ENCODE measurements around the gene LIPJ.
A peak's percentile ranks its signal among the peaks of the same experiment; 100 is the strongest.

The LIPJ gene, protein sequence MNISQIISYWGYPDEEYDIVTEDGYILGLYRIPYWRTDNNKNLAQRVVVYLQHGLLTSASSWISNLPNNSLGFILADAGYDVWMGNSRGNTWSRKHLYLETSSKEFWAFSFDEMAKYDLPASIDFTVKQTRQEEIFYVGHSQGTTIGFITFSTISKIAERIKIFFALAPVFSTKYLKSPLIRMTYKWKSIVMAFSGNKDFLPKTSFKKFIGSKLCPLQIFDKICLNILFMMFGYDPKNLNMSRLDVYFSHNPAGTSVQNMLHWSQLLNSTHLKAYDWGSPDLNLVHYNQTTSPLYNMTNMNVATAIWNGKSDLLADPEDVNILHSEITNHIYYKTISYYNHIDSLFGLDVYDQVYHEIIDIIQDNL

DNA sequence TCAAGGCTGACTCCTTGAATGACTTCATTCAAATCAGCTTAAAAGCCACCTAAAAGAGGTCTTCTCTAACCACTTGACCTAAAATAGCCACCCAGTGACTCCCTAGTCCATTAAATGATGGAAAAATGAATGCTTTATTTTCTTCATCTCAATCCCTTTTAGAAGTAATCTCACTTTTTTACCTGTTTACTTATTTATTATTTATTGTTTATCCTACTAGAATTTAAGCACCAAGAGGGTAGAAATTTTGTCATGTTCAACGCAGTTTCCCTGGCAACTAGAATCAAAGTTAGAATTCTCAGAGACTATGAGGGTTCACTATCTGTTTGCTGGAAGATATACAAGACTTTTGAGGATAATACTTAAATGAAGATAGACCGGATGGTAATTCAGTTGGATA lies at the start of gene LIPJ:
Gene LIPJ (plus strand): TSS at position 301 of the 400 bp plus-strand sequence. CDS start 3,926 bp downstream, outside the sequence.
- no peak for DNase-seq

DNA sequence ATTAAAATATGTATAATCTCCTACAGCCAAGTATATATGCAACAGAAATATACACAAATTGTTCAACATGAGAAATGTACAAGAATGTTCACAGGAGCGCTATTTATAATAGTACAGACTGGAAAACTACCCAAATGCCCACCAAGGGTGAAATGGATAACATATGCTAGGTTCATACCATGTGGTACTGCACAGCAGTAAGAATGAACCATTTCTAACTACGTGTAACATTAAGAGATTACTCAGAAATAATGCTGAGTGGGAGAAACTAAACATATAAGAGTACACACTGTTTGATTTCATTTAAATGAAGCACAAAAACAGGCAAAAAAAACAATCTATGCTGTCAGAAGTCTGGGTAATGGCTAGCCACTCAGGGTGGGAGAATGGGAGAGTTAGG lies 49.2 kb upstream of the LIPJ start:
- no peak for DNase-seq

DNA sequence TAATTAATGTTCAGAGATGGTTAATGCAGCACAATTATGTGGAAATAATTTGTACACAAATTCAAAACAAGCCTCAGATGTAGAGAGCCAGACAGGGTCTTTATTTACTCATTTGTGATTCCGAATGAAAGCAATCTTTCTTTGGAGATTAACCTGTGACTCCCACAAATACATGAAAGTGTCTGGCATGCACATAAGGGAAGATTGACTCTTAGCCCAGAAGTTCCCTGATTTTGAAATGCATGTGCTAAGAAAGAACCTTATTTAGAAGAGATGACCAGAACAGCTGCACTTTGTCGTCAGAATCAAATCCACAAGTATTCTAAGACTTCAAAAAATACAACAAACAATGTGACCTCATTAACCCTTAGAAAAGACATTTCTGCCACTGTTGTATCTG lies 48.5 kb upstream of the LIPJ start:
- peak; percentile 62 for DNase-seq

DNA sequence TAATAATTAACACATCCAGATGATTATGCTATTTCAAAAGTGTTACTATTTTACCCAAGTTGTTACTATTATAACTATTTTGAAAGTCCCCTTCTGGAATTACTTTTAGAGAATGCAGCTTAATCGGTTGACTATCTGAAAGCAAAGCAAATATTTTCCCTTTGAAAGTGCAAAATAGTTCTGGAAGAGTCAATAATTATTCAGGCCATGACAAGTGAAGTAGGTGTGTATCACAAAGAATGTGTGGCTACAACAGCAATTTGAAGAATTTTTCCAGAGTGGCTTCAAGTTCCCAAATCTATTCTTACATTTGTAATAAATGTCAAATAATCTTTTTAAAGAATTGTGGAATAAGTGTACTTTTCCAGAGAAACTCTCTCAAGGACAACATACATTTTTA lies 46.2 kb upstream of the LIPJ start:
- DNase-seq, result no peak

DNA sequence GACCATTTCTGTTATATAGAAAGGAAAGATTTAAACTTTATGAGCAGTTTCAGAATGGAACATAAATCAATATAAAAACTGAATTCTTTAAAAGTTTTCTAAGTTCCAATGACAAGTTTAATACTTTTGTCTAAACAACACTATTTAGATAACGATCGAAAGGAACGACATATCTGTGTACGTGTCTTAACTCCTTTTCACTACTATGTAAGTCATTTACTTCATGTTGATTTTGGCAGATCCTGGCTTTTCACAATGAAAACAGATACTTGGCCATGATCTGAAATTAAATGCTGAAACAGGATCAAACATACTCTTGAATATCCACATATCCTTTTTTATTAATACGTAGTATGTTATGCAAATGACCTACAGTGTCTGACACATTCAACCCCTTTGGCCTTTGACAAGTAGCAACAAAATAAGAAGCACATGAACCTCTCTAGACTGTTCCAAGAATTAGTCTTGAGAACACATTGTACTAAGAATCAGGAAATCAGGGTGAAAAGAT lies 45.4 kb upstream of the LIPJ start:
- DNase-seq, result no peak

DNA sequence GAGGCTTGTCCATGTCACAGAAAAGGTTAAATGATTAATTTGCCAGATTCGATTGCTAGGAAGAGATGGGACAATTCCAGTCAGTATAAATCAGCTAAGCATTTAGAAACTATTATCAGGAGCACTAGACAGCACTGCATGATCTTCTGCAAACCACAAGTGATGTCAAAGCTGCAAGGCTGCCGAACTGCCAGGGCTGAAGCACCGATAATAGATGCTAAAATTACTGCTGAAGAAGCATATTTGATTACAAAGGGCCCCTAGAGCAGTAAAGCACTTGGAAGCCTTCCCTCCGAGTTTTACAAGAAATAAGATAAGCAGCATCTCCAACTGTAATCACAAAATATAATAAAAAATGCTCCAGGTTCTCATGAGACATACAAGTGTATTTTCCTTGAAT lies 44.0 kb upstream of the LIPJ start:
- DNase-seq, result no peak

DNA sequence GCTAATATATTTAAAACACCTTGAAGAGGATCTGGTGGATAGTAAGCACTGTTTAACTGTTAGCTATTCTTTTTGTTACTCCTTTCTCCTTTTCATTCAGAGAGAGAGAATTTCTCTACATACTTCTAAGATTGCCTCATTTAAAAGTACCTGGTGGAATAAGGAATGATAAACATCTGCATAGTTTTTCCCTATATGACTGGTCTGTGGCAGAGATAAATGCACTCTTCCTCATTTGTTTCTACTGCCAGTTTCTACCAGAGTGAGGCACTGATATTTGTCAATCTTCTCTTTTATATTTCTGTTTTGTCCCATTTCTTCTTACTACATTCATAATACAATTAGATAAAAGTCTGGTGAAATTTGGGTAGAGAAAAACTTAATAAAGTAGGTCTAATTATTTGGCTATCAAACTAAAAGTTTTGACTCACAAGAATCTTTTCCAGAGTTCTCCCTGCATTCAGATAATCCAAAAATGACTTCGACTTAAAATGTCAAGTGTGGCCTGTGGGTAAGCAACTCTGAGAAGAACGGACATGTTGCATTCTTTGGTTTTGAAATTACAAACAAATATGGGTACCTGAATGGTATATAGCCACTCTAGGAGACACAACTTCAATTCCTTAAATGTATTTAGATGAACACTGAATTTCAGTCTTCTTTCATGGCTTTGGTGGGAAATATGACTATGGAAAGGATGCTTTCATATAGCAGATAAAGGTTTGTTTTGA lies 42.3 kb upstream of the LIPJ start:
- DNase-seq, result no peak

DNA sequence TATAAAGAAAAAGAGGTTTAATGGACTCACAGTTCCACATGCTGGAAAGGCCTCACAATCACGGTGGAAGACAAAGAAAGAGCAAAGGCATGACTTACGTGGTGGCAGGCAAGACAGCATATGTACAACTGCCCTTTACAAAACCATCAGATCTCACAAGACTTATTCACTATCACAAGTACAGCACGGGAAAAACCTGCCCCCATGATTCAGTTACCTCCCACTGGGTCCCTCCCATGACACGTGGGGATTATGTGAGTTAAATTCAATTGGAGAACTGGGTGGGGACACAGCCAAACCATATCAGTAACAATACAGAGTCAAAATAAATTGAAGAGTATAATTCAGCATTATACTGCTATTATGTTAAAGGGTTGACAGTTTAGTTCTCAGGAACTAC lies 41.2 kb upstream of the LIPJ start:
- DNase-seq, result no peak

DNA sequence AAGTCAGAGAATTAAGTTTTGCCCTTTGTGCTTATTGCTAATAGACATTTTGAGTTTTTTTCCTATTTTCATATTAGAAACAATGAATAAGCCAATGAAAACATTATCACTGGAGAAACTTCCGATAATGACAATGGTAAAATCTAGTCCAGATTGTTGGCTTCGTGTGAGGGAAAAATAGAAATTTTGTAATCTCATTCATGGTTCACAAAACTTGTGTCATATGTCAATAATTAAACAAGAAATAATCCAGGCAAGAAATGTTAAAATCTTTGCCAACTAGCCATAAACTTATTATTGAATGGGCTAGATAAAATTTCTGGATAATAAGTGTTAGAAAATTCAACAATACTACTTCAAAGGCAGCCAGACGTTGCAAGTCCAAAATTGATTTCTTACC lies 40.1 kb upstream of the LIPJ start:
- no peak for DNase-seq

DNA sequence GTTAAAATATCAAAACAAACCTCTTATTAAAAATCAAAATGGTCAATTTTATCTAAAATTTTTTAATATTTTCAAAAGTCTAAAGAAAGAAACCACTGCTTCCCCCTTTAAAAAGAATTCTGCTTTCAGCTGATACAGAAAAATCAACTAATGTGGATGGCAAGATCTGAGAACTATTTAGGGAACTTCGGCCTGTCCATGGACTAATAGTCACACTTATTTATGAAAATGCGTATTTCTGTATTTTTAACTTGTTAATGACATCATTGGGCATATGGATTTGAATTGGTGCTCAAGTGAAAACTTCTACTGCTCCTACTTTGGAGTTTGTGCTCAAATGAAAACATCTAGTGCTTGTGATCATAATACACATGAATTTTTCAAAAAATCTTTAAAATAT lies 35.3 kb upstream of the LIPJ start:
- DNase-seq, result no peak

DNA sequence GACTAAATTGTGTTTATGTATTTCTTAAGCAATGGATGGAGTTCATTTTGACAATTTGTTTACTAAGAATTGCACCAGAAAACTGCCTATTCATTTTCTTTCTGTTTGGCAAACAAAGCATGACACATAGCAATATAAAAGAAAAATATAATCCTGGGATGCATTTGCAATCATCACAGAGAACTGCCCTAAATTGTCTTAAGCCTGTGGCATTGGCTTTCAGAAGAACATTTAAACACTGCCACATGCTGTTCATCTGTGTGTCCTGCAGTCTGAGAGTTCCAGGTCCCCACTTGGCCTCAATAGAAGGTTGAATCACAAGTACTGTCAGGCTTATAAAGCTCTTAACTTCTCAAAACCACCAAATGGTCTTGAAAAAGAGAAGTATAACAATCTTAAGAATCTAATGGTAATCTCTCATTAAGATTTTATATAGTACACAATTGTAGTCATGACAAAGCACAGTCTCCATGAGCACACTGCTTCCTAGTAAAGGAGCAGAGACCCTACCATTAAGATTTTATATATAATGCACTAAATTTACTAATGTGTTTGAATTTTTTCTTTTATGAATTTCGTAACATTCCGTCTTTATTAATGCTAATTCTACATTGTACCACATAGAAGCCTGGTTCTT lies 33.3 kb upstream of the LIPJ start:
- DNase-seq, result peak; percentile 78

DNA sequence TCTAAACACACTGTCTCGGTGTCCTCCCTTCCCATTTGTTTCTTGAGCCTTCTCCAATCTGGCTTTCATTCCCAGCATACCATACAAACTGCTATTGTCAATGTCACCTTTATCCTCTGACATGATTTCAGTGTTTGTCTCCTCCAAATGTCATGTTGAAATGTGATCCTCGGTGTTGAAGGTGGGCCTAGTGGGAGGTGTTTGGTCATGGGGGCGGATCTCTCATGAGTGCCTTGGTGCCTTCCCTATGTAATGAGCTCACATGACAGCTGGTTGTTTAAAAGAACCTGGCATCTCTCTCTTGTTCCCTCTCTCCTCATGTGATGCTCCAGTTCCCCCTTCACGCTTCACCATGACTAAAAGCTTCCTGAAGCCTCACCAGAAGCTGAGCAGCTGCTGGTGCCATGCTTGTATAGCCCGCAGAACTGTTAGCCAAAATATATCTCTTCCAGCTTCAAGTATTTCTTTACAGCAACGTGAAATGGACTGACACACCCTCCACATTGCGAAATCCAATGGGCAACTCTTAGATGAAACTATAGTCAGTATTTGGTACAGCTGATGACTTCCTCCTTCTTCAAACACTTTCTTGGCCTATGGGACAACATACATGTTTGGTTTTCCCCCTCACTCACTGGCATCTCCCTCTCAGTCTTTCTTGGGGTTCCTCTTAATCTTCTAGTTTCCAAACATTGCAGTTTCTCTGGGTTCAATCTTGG lies 31.2 kb upstream of the LIPJ start:
- DNase-seq, result no peak

DNA sequence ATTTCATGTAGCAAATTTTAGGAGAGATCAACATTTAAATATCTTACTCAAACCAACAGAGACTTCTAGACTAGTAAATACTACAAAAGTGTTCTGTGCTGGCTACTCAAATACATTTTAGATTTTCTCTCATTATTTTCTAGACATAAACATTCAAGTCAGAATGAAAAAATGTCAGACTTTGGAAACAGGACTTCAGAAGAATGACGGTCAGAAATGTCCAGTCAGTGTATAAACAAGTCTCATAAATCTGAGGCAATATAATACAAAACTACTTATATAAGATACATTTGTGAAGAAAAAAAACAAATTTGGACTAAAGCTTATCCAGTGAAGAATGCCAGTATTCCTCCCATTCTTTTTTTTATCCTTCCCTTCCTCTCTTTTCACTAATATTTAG lies 29.3 kb upstream of the LIPJ start:
- DNase-seq, result no peak

DNA sequence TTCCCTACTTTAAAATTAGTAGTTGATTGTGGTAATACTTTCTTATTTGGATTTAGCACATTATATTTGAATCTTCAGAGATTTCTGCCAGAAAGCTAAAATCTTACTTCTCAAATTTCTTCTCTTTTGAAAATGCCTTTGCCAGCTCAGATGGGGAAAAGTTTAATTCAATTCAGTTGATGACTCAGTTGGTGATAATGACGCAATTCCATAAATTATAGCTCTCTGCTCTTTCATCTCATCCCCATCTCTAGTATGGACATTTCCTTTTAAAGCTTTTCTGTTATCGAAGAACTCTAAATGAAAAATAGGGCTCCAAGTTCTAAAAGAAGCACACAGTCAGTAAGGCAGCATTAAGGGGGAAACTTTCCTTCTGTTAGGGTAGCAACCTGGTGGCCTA lies 28.9 kb upstream of the LIPJ start:
- DNase-seq, result peak; percentile 66

DNA sequence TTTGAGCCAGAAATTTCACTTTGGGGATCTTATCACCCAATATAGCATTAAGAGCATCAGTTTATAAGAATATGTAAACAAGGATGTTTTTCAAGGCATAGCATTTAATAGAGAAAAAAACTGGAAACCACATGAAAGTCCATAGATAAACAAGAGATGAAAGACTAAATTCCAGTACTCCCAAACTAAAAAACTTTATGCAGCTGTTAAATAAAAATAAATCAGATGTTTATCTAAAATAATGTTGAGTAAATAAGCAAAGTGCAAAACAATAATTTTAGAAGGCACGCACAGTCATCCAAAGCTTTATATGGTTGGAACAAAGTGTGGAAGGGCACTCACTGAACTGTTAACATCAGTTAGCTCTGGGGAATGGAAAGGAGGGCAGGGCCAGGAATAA lies 24.4 kb upstream of the LIPJ start:
- DNase-seq, result no peak

DNA sequence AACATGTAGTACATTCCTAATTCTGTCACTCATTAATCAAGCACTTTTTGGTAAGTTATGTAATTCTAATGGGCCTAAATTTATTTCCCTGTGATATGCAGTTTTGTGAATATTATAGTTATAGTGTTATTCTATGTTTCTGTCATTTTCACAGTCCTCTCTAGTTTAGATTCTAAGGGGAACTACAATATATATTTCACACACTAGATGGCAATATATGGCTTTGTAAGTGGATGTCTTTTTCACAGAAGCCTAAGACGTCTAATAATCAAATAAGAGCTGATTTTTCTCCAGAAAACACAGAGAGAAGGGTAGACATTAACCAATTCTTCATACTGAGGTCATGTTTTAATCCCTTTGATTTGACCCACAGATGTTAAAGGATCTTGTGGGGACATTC lies 21.5 kb upstream of the LIPJ start:
- peak; percentile 54 for DNase-seq

DNA sequence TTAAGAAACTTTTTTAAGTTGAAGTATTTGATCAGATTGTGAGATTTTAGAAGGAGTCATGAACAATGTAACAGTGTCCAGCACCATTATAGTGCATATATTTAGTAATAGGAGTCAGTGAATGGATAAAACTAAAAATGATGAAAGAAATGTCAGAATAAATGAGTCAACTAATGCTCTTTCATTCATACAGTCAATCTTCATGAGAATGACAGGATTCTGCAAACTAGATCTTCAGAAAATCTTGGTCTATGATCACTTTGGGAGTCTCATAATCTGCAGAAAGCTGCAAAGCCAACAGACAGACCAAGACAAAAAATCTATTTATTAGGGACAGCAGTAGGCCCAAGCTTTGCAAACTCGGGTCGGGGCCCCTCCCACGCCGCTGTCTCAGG lies 4.2 kb upstream of the LIPJ start:
- no peak for DNase-seq

DNA sequence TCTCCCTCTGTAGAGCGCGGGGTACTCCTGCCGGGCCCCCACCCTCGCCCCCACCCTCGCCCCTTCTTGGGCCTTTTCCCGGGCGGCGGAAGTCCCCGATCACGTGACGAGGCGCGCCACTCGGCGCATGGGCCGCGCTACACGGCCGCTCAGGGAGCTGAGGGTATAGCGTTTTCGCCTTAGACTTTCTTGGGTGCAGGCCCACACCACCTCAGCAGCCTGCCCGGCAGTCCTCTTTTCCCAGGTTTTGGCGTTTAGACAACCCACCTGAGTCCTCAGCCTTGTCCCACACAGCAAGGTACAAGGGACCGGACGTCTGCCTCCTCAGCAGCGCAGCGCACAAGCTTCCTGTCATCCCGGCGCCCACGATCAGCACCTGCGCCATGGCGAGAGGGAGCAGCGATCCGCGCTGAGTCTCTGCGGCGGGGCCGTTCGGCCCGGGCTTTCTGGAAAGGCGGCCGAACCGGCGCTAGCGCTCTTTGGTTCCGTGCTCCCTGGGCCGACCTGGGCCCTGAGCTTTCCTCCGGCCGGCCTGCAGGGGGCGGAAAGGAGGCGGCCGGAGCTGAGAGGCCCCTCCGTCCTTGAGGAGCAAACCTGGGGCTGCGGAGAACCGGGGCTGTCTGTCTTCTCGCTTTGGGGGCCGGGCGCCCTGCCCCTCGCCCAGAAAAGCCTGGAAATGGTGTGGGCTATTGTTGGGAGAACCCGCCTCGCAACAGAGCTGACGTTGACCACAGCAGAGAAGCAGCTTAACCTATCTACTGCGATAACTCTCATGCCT lies 3.6 kb upstream of the LIPJ start, which contains the start of gene RNLS:
Gene RNLS (minus strand): TSS at position 513 of the 778 bp plus-strand sequence.
- no peak for DNase-seq

DNA sequence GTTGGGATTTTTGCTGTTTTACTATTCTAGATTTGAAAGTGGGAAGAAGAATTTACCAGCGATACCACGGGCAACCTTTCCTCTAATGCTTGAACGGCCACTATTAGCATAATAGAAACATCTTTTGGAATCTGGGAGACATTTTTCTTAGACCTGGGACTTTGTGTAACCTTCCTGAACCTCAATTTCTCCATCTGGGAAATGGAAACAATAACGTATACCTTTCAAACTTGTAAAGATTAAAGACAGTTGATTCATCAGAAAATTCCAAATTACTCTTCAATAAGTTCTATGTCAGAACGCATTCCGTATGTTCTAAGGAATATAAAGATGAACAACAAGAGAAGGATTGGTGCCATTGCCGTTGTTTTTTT lies 3.0 kb upstream of the LIPJ start:
- DNase-seq, result no peak

DNA sequence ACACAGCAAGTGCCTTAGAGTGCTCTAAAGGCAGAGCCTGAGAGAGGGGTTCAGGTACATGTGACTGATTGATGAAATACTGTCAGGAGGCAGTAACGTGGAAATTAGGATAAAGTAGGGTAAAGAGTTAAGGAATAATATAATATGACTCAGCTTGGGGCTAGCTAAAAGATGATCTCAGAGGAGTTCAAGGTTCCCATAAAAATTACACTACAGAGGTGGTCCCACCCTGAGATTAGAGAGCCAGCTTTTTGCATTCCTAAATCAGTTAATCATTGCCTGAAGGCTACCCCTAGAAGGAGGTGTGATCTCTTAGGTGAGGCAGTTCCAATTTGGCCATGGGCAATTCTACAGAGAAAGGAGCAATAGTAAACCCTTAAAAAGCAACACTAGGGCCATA lies 5.8 kb downstream of the LIPJ start:
- no peak for DNase-seq

DNA sequence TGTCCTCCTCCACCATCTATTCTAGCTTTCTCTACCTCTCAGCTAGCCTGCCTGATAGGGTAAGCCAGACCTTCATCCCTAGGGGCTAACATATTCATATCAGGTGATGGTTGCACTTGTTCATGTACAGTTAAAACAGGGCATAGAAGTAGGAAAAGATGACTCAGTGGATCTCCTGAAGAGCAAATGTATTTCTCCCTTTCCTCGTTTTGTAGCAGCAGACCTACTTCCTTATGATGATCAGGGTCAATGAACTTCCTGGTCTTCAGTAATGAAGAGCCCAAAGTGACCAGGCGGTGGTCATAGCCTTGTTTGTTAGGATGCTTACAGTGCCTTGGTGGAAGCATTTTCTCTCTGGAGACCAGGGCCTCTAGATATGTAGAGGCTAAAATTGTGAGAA lies 6.3 kb downstream of the LIPJ start:
- DNase-seq, result no peak

DNA sequence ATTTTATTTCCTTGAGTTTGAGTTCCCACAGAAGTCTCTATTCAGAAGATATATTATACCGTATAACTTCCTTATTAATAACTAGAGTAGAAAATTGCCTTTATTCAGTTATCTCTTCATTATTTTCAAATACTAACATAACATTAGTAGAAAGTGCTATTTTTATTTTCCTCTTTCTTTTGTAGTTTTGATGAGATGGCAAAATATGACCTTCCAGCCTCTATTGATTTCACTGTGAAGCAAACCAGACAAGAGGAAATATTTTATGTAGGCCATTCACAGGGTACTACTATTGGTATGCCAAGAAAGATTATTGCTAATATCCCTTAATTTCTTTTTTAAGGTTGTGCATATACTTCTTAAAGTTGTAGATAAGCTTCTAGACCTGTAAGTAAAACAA lies 7.9 kb downstream of the LIPJ start:
- no peak for DNase-seq

Measured in HCEC 1CT (cell line).